GM12891 (cell line): ENCODE results near the gene ZNF217.
A peak's percentile ranks its signal among the peaks of the same experiment; 100 is the strongest.
"Not testable (repeated sequence)": the region's sequence is repeated elsewhere in the genome, so short reads cannot be mapped to it uniquely, and the experiment has no call there.

Source experiments
- DNase-seq: peaks from one replicate; pipeline ENCODE4 v3.0.0; 2011; ENCODE audit warnings: low spot score; ENCODE audit not compliant: insufficient read length
- FAIRE-seq: peaks from 2 replicates; lab custom pipeline; 2011; peaks lifted over from hg19 to GRCh38; lab: Jason Lieb, UNC
- PAX5 ChIP-seq: IDR thresholded peaks from 2 replicates; pipeline ENCODE4 v1.6.1; 2011; ENCODE audit warnings: low read length, moderate library complexity, mild to moderate bottlenecking; ENCODE audit not compliant: insufficient read depth, severe bottlenecking
- POLR2A ChIP-seq: IDR thresholded peaks from 2 replicates; pipeline ENCODE4 v1.6.1; 2011; ENCODE audit warnings: low read depth, low read length, control low read depth
- POLR2AphosphoS5 ChIP-seq: IDR thresholded peaks from 2 replicates; pipeline ENCODE4 v1.6.1; 2011; ENCODE audit warnings: low read depth, low read length, control low read depth
- POU2F2 ChIP-seq: IDR thresholded peaks from 2 replicates; pipeline ENCODE4 v1.6.1; 2011; ENCODE audit warnings: low read depth, mild to moderate bottlenecking, control low read depth, low read length, moderate library complexity
- SPI1 ChIP-seq: IDR thresholded peaks from 2 replicates; pipeline ENCODE4 v1.6.1; 2011; ENCODE audit warnings: low read depth, low read length, control low read depth
- TAF1 ChIP-seq: IDR thresholded peaks from 2 replicates; pipeline ENCODE4 v1.6.1; 2011; ENCODE audit warnings: low read depth, low read length, control low read depth

Gene ZNF217

GRCh38 chr20:53629436-53629835 lies 35.8 kb upstream of the ZNF217 start:
- DNase-seq: no peak
- FAIRE-seq: no peak
- TF ChIP-seq SPI1: no peak
- TF ChIP-seq TAF1: no peak
- TF ChIP-seq POLR2A: no peak
- no peak for TF ChIP-seq PAX5
- no peak for TF ChIP-seq POLR2AphosphoS5

DNA sequence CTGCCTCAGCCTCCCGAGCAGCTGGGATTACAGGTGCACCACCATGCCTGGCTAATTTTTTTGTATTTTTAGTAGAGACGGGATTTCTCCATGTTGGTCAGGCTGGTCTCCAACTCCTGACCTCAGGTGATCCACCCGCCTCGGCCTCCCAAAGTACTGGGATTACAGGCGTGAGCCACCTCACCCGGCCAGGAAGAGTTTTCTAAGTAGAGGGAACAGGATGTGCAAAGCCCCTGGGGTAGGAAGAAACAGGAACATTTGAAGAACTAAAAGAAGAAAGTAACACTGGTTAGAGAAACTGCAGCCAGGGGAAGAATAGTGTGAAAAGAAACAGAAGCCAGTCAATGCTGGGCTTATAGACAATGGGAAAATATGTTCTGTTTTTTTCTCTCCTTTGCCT lies 35.1 kb upstream of the ZNF217 start:
- DNase-seq, FAIRE-seq: not testable (repeated sequence)

- DNase-seq: no peak
- no peak for FAIRE-seq
- TF ChIP-seq POLR2AphosphoS5 (no peak), PAX5 (no peak), POLR2A (no peak), TAF1 (no peak), SPI1 (no peak), POU2F2 (no peak)
These were observed 34.4 kb upstream of the ZNF217 start for GRCh38 chr20:53628076-53628475.

DNA sequence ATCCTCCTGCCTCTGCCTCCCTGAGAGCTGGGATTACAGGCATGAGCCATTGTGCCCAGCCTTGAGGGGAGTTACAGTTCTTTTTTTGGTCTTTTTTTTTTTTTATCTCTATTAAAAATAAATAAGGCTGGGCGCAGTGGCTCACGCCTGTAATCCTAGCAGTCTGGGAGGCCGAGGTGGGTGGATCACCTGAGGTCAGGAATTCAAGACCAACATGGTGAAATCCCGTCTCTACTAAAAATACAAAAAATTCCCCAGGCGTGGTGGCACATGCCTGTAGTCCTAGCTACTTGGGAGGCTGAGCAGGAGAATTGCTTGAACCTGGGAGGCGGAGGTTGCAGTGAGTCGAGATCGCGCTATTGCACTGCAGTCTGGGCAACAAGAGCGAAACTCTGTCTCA lies 33.4 kb upstream of the ZNF217 start:
- FAIRE-seq, DNase-seq: not testable (repeated sequence)

DNA sequence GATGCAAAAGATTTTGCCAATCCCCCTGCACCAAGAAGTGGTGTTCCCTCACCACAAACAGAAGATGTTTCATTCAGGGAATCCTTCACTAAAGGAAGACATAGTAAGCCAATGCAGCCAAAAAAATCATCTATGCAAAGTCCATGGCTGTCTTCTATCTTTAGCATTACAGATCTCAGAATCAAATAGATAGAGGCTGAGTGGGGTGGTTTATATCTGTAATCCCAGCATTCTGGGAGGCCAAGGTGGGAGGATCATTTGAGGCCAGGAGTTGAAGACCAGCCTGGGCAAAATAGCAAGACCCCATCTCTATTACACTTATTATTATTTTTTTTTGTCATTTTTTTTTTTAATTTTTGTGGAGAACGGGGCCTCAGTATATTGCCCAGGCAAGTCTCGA lies 32.9 kb upstream of the ZNF217 start:
- FAIRE-seq (no peak), DNase-seq (no peak)
- TF ChIP-seq POLR2A (no peak), TAF1 (no peak), PAX5 (no peak), POU2F2 (no peak), POLR2AphosphoS5 (no peak), SPI1 (no peak)

- DNase-seq (no peak), FAIRE-seq (no peak)
- TF ChIP-seq POLR2AphosphoS5 (no peak), POLR2A (no peak), TAF1 (no peak), SPI1 (no peak), PAX5 (no peak), POU2F2 (no peak)
These were observed 31.9 kb upstream of the ZNF217 start for GRCh38 chr20:53625311-53626129.

- not testable (repeated sequence) for DNase-seq, FAIRE-seq
These were observed 31.2 kb upstream of the ZNF217 start for GRCh38 chr20:53624927-53625250.

GRCh38 chr20:53623454-53624211 lies 30.0 kb upstream of the ZNF217 start:
- peak; percentile 63 for FAIRE-seq
- TF ChIP-seq POLR2AphosphoS5 (peak; percentile 58; the same call in 1 of the 2 replicates), TAF1 (0 out of 2 replicates have a peak, but pooled peaks have one; percentile 12), SPI1 (no peak), POU2F2 (no peak), PAX5 (no peak), POLR2A (peak; percentile 73; the same call in 1 of the 2 replicates)
- DNase-seq: no peak

GRCh38 chr20:53623134-53623453 lies 29.5 kb upstream of the ZNF217 start:
- DNase-seq: no peak
- no peak for FAIRE-seq
- TF ChIP-seq POU2F2: no peak
- no peak for TF ChIP-seq POLR2AphosphoS5
- no peak for TF ChIP-seq SPI1
- no peak for TF ChIP-seq POLR2A
- no peak for TF ChIP-seq TAF1
- TF ChIP-seq PAX5: no peak

DNA sequence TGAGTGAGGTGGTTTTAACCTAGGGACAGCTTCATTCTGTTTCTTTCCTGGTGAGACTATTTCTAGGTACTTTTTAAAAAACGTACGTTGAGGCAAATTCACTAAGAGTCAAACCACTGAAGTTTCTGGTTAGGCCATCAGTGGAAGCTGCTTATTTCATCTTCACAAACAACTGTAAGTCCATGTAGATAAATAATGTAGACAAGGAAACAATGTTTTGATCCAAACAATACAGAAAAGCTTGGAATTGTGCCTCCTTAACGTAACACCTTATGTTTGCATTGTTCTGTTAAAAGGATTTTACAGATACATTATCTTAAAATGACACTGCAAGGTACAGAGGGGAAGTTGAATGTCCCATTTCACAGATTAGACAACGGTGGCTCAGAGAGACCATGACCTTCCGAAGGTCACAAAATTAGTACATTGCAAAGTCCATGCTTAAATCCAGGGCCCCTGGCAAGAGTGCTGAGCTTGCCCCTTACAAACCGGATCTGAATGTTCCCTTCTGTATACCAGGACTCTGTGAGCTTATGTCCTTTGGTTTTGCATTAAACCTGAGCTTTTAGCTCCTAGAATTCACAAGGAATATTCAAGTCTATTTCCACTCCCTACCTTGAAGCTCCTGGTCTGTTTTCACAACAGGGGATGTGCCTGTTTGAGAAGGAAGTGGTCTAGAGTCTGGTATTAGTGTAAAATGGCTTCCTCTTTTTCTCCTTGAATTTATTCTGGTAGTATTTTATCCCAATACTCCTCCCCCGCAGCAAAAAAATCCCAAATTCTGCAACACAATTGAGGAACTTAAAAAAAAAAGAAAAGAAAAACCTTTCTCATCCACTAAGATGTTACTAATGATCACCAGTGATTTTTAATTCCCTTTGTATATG lies 28.9 kb upstream of the ZNF217 start:
- TF ChIP-seq SPI1 (peak; percentile 86), PAX5 (no peak)
- DNase-seq: no peak
- FAIRE-seq: peak; percentile 54
